ENCODE data around the gene NAGS. TPM values are rescaled to one million over a fixed set of nuclear protein-coding genes. Genes with fewer than 3 reads are reported as not detected.

Gene NAGS
- total and polyA plus RNA-seq, 2 experiments from 2014 or later = 4.2 to 7.2 TPM

GRCh38 chr17:44024271-44024663, 19.8 kb downstream of the NAGS start (continued):
- TF ChIP-seq ZNF462 (CRISPR knock-in tag; IDR thresholded peaks at IDR 0.05) (no peak), CREB1 (CRISPR knock-in tag; IDR thresholded peaks at IDR 0.05; ENCODE audit: low read depth) (no peak), POLR2AphosphoS5 (IDR thresholded peaks at IDR 0.05; ENCODE audit: low read depth) (no peak), CTCF (conservative IDR thresholded peaks at IDR 0.05; ENCODE audit: low read depth in 2 of 2) (no peak), JUNB (IDR thresholded peaks at IDR 0.05; ENCODE audit: unreplicated experiment) (no peak), EZH2 (IDR thresholded peaks at IDR 0.05; ENCODE audit: low read depth, unreplicated experiment) (no peak), REST (IDR thresholded peaks at IDR 0.05; ENCODE audit: unreplicated experiment) (no peak), EZH2phosphoT487 (IDR thresholded peaks at IDR 0.05; ENCODE audit: unreplicated experiment) (no peak), ZNF114 (CRISPR knock-in tag; IDR thresholded peaks at IDR 0.05) (no peak)
